HK-2 (cell line): ENCODE measurements around the gene SLC26A11.
"Not testable (repeated sequence)": the region's sequence is repeated elsewhere in the genome, so short reads cannot be mapped to it uniquely, and the experiment has no call there.

Experiments
- DNase-seq: peaks from one replicate; pipeline ENCODE4 v3.0.0-alpha.2; 2018; ENCODE audit not compliant: unreplicated experiment

The SLC26A11 gene

DNA sequence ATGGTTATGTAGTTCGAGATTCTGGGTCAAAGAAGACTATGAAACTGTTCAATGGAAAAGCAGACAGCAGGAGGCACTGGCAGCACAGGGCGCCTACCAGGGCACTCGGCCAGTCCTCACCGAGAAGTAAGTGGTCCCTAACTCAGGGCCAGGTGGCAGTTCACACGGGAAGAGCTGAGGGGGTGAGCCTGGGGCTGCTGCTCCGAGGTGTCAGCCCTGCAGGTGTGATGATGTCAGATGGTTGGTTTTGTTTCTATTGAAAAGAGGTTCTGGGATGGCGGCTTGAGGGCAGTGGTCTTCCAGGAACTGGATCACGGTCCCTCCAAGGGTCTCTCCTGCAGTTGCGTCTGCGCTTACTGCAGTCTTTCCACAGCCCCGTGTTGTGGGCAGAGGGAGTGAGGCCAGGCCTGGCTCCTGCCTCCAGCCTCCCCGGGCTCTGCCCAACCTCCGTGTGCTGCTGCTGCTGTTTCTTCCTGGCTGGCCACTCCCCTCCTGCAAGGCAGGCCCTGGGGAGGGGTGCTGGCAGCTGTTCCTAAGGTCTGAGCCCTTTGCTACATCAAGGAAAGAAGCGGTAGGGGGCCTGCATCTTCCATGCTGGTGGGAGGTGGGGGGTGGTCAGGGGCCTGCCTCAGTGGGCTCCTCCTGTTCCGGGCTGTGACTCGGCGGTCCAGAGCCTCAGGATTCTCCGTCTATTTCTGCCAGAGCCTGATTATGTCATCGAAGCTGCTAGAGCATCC is 63.1 kb downstream of the SLC26A11 start:
- no peak for DNase-seq

DNA sequence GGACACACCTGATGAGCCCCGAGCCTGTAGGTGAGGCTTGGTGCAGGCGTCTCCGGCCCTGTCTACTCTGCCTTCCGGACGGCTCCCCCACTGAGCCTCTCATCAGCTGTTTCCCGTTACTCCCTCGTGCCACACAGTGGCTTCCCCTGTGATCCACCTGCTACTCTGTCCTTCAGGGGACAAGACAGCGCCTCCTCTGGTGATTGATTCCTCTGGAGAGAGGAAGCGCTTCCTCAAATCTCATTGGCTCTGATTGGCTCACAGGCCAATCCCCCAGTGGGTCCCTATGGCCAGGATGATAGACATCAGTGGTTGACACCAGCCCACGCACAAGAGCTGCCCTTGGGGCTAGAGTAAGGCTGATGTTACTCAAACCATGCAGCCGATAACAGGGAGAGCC is 64.4 kb downstream of the SLC26A11 start:
- no peak for DNase-seq

DNA sequence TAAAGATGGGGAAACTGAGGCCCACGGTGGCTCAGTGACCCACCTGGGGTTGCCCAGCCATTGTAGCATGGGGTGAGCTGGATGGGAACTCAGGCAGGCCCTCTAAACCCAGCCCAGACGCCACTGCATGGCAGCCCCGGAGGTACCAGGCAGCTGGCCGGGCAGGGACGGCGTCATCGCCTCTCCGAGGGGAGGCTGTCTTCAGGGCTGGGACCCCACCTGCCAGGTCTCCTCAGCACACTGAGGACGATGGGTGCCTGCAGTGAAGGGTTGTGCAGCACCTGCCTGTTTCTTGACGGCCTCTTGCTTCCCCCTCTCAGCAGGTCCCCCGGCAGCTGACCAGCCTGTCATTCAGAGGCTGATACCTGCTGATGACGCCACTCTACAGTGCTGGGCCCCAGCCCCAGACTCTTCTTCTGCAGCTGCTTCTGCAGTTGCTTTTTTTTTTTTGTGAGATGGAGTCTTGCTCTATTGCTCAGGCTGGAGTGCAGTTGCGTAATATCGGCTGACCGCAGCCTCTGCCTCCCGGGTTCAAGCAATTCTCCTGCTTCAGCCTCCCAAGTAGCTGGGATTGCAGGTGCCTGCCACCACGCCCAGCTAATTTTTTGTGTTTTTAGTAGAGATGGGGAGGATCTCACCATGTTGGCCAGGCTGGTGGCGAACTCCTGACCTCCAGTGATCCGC is 65.2 kb downstream of the SLC26A11 start:
- DNase-seq, result no peak

DNA sequence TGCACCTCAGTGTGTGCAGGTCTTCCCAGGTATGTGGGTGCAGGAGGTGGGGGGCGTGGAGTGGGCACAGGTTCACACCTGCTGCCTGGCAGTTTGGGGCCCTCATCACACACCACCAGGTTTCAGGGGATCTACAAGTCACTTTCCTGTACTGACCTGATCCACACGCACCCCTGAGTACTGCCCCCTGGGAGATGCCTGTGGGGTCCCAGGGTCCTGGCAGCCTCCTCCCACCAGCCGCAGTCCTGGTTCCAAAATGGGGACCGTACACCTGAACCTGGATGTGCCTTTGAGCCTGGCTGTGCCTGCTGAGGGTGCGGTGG is 66.4 kb downstream of the SLC26A11 start:
- no peak for DNase-seq

DNA sequence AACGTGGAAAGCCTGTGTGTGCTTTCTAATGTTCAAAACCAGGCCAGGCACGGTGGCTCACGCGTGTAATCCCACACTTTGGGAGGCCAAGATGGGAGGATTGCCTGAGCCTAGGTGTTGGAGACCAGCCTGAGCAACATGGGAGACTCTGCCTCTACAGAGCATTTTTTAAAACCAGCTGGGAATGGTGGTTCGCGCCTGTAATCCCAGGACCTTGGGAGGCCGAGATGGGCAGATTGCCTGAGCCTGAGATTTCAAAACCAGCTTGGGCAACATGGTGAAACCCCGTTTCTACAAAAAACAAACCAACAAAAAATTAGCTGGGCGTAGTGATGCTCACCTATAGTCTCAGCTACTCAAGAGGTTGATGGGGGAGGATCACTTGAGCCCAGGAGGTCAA is 66.8 kb downstream of the SLC26A11 start:
- no peak for DNase-seq

DNA sequence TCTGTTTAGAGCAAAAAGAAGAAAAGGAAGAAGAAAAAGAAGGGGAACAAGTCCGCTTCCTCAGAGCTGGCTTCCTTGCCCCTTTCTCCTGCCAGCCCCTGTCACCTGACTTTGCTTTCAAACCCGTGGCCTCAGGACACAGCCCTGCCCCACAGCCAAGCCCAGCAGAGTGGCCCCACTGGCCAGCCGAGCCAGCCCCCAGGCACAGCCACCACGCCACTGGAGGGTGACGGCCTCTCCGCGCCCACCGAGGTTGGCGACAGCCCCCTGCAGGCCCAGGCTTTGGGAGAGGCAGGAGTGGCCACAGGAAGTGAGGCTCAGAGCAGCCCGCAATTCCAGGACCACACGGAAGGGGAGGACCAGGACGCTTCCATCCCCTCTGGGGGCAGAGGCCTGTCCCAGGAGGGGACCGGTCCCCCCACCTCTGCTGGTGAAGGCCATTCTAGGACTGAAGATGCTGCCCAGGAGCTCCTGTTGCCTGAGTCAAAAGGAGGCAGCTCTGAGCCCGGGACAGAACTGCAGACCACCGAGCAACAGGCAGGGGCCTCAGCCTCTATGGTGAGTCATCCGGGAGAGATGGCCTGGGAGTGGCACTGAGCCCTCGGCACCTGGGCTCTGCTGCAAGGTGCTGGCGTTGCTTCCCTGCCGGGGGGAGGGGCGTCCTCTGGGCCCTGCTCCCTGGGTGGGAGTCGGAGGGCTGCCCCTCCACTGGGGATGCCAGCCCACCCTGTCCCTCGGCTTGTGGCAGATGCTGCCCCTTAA is 67.8 kb downstream of the SLC26A11 start:
- DNase-seq, result no peak

DNA sequence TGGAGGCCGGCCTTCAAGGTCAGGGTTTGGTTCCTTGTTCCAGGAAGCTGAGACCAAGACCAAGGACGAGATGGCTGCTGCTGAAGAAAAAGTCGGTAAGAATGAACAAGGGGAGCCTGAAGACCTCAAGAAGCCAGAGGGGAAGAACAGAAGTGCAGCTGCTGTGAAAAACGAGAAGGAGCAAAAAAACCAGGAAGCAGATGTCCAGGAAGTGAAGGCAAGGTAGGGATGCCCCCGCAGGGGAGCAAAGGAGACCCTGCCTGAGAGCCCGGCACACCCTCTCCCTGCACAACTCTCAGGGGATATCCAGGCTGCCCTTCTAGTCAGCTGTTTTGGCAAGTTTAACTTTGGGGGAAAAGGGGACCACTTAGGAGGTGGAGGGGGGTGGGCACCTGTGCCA is 69.4 kb downstream of the SLC26A11 start:
- DNase-seq, result no peak

DNA sequence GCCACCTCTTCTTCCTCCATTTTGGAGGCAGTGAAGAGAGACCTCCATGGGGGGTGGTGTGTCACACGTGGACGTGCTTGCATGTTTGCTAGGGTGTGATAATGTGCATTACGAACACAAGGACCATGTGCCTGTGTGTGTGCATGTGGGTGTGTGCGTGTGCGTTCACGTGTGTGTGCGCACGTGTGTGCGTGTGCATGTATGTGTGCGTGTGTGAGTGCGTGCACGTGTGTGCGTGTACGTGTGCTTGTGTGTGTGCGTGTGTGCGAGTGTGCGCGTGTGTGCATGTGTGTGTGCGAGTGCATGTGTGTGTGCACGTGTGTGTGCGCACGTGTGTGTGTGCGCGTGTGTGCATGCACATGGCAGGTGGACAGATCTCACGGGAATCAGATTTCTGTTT is 69.9 kb downstream of the SLC26A11 start:
- DNase-seq, result no peak

DNA sequence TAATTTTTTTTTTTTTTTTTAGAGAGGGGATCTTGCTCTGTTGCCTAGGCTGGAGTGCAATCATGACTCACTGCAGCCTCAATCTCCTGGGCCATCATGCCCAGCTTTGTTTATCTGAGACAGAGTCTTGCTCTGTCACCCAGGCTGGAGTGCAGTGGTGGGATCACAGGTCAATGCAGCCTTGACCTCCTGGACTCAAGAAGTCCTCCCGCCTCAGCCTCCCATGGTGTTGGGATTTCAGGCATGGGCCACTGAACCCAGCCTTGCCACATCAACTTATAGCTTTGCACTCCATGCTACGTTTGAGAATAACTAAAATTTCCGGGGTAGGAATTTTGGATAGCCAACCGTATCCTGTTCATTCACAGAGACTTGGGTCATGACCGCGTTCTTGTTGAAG is 71.0 kb downstream of the SLC26A11 start:
- DNase-seq, result no peak

DNA sequence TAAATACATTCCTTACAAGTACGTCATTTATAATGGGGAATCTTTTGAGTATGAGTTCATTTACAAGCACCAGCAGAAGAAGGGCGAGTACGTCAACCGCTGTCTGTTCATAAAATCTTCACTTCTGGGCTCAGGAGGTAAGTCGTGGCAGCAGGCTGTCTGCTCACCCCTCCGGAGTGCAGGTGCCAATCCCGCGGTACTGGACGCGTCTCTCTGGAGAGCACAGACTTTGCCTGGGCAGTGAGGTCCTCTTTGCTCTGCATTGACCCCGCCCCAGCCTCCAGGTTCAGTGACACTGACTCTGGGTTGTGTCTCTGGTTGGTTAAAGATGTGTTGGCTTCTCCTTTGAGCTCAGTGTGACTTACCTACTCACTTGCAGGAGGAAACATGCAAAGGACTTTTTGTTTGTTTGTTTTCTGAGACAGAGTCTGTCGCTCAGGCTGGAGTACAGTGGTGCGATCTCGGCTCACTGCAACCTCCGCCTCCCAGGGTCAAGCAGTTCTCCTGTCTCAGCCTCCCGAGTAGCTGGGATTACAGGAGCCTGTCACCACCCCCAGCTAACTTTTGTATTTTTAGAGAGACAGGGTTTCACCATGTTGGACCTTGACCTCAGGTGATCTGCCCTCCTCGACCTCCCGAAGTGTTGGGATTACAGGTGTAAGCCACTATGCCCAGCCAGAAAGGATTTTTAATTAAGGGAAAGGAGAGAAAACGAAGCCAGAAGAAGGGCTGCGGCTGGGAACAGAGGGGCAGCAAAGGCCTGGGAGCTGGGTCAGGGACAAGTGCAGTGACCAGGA is 71.7 kb downstream of the SLC26A11 start:
- no peak for DNase-seq

DNA sequence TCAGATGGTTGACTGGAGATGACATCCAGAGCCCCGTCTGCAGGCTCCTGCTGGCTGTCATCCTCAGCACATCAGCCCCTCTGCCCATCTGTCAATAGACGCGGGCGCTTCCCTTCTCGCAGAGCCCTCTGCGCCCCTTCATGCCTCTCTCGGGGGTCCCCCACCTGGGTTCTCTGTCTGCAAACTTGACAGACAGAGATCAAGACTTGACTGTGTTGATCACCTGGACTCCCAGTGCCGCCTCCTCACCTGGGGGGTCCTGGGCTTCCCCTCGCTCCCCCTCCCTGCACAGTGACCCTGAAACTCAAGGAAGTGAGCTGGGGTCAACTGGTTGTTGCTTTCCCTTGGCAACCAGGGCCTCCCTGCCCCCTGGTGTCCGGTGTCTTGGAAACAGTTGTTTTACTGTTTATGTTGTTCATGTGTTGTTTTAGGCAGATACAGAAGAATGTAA is 72.3 kb downstream of the SLC26A11 start:
- DNase-seq, result no peak

DNA sequence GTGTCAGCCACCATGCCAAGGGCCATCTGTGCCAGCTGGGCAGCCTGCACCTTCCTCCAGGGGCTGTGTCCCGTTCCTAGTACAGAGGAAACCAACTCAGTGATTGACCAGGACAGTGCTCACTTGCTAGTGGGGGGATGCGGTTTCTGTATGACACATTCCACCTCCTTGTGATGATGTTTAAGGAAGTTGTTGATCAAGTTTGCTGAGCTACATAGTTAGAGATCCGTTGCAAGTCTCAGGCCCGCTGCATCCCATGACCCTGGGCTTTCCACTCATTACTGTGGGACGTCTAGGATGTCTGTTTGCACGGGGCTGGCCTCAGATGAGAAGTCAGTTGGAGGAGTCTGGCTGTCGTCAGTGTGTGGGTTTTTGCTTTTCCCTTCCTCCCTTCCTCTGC is 74.0 kb downstream of the SLC26A11 start:
- no peak for DNase-seq

DNA sequence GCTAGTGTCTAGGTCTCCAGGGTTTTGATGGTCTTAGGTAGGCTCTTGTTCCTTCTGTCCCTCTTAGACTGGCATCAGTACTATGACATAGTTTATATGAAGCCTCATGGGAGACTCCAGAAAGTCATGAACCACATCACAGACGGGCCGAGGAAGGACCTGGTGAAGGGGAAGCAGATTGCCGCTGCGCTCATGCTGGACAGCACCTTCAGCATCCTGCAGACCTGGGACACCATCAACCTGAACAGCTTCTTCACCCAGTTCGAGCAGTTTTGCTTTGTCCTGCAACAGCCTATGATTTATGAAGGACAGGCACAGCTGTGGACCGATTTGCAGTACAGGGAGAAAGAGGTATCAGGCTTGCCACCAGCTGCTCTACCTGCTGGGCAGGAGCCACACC is 74.4 kb downstream of the SLC26A11 start:
- DNase-seq, result no peak

DNA sequence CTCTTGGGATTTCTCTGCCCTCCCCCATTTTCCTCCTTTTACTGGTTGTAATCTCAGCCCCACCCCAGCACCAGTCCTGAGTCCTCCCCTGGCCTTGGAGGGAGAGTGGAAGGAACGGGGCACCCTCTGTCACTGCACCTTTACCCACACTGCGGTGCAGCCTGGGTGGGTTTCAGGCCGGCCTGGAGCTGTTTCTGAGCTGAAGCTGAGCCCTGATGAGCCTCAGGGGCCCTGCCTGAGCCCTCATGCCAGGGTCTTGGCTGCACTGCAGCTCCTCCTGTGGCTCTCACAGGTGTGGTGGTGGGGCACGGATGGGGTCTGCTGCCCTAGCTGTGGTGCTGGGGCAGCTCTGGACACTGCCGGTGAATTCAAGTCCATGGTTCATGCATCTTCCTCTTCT is 74.9 kb downstream of the SLC26A11 start:
- DNase-seq, result no peak

DNA sequence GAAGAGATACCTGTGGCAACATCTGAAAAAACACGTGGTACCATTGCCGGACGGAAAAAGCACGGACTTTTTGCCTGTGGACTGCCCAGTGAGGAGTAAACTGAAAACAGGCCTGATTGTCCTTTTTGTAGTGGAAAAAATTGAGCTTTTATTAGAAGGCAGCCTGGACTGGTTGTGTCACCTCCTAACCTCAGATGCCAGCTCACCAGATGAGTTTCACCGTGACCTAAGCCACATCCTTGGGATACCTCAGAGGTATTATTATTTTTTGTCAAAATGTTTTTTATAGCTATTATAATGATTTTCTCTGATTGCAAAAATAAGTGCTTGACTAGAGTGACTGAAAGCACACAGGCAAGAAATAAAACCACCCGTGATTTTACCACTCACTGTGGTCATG is 75.3 kb downstream of the SLC26A11 start:
- no peak for DNase-seq

DNA sequence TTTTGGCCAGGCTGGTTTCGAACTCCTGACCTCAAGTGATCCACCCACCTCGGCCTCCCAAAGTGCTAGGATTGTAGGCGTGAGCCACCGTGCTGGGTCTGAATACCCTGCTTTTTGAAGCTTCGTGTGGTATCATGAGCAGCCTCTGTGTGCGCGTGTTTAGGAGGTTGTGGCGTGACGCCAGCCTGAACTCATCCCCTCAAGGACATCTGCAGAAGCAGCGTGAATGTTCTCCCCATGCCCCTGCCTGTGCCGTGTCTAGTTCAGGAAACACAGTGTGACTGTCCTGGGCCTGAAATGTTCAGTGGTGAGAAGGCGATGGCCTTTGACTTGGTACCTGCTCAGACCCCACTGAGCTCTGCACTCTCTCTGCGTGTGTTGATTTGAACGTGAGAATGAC is 76.0 kb downstream of the SLC26A11 start:
- DNase-seq, result no peak

DNA sequence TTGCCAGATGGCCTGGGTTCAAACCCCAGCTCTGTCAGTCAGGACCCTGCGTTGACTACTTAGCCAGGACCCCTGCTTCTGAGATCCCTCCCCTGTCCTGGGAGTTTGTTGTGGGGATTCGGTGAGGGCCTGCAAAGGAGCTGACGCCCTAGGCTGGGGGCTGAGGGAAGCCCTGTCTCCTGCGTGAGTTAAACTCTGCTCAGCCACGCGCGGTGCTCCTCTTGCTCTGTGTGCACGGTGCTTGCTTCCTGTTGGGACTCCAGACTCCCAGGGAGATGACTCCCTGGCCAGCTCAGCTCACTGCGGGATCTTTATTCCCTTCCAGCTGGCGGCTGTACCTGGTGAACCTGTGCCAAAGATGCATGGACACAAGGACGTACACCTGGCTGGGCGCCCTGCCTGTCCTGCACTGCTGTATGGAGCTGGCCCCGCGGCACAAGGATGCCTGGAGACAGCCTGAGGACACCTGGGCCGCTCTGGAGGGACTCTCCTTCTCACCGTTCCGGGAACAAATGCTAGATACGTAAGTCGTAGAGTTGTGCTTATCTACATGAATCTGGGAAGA is 77.9 kb downstream of the SLC26A11 start:
- no peak for DNase-seq

DNA sequence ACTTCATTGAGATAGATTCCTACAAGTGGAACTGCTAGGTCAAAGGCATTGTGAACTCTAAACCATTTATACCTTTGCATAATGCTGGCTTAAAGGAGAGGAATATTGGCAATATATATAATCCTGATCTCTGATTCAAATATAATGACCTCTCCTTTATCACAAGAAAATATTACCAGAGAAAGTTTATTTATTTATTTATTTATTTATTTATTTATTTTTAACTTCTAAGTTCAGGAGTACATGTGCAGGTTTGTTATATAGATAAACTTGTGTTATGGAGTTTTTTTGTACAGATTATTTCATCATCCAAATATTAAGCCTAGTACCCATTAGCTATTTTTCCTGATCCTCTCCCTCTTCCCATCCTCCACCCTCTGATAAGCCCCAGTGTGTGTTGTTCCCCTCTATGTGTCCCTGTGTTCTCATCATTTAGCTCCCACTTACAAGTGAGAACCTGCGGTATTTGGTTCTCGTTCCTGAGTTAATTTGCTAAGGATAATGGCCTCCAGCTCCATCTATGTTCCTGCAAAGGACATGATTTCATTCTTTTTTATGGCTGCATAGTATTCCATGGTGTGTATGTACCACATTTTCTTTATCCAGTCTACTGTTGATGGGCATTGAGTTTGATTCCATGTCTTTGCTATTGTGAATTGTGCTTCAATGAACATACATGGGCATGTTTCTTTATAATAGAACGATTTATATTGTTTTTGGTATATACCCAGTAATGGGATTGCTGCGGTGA is 79.3 kb downstream of the SLC26A11 start:
- DNase-seq, result not testable (repeated sequence)

DNA sequence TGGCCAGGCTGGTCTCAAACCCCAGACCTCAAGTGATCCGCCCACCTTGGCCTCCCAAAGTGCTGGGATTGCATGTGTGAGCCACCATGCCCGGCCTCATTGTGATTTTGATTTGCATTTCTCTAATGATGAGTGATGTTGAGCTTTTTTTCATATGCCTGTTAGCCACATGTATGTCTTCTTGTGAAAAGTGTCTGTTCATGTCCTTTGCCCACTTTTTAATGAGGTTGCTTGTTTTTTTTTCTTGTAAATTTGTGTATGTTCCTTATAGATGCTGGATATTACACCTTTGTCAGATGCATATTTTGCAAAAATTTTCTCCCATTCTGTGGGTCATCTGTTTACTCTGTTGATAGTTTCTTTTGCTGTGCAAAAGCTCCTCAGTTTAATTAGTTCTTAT is 80.5 kb downstream of the SLC26A11 start:
- DNase-seq, result not testable (repeated sequence)
